HepG2 (cell line): ENCODE data around the gene RFTN1. TPM values are rescaled to one million over a fixed set of nuclear protein-coding genes. Genes with fewer than 3 reads are reported as not detected.

Experiments
- ATAC-seq: fragments of 200-7000 bp; cut with Tn5 transposase; 3 replicates; pipeline ENCODE4 v1.9.1; 2020; ENCODE audit warnings: mild to moderate bottlenecking, moderate library complexity
- BruUV-seq: library from RNA; stranded (reverse); fragments of 400-500 nt; replicated peaks from 2 replicates; lab custom pipeline; 2021; lab: Mats Ljungman, UMichigan
- CTCF ChIA-PET: fragments of 300-600 bp; formaldehyde crosslinking; extraction: SDS; loops from one replicate; lab custom pipeline; 2021; ENCODE audit warnings: low total read pairs, inconsistent platforms, low intra/inter-chr PET ratio; lab: Yijun Ruan, JAX
- POLR2A ChIA-PET: fragments of 350-600 bp; sonication (Branson Sonifier 250); formaldehyde crosslinking; loops from one replicate; lab custom pipeline; 2020; ENCODE audit warnings: antibody characterized with exemption, inconsistent platforms; lab: Yijun Ruan, JAX
- DNase-seq: peaks from one replicate; pipeline ENCODE4 v3.0.0-alpha.2; 2015; ENCODE audit warnings: low spot score
- FAIRE-seq: peaks from 3 replicates; lab custom pipeline; 2011; peaks lifted over from hg19 to GRCh38; lab: Jason Lieb, UNC
- H2AFZ ChIP-seq: one replicate; pipeline ENCODE4 v1.6.1; 2011; ENCODE audit warnings: low read length, inconsistent platforms
- H3K27ac ChIP-seq: fragments of 300-600 bp; 3 replicates; pipeline ENCODE4 v1.8.0; 2011; ENCODE audit warnings: mixed run types, mild to moderate bottlenecking, mixed read lengths, low read length, inconsistent platforms; ENCODE audit not compliant: insufficient read depth; ENCODE audit errors: extremely low read length
- H3K27me3 ChIP-seq, 2 experiments: fragments of 200-600 bp in 1 of 2; 2 replicates in 1 of 2; 3 replicates in 1 of 2; pipeline versions ENCODE4 v1.6.0 to v1.8.0; 2011; ENCODE audit warnings: low read length in 2 of 2, mild to moderate bottlenecking in 2 of 2, moderate library complexity in 2 of 2, inconsistent platforms in 1 of 2; ENCODE audit not compliant: insufficient read depth in 2 of 2, control insufficient read depth in 1 of 2
- H3K36me3 ChIP-seq, 2 experiments: fragments of 200-600 bp in 1 of 2; replicated peaks in 1 of 2; 2 replicates in 1 of 2; 3 replicates in 1 of 2; pipeline versions ENCODE4 v1.5.1 to v1.8.0; 2011; ENCODE audit warnings: low read length in 2 of 2, inconsistent platforms in 1 of 2; ENCODE audit not compliant: insufficient read depth in 2 of 2, control insufficient read depth in 1 of 2
- H3K4me1 ChIP-seq: 2 replicates; pipeline ENCODE4 v1.5.1; 2012; ENCODE audit warnings: low read length, inconsistent platforms; ENCODE audit not compliant: insufficient read depth
- H3K4me2 ChIP-seq: 2 replicates; pipeline ENCODE4 v1.6.0; 2011; ENCODE audit warnings: low read depth, low read length, inconsistent platforms
- H3K4me3 ChIP-seq, 3 experiments: fragments of 200-600 bp in 1 of 3; sonication (generic), shearing (Covaris generic) in 1 of 3; replicated peaks in 1 of 3; 2 replicates each; pipeline ENCODE4 v1.5.1; 2011 to 2016; ENCODE audit warnings: low read length in 3 of 3, inconsistent platforms in 2 of 3, low read depth in 2 of 3, mild to moderate bottlenecking in 2 of 3, control low read depth in 1 of 3, mixed read lengths in 1 of 3; ENCODE audit not compliant: insufficient read depth in 1 of 3
- H3K79me2 ChIP-seq: one replicate; pipeline ENCODE4 v1.6.1; 2011; ENCODE audit warnings: low read length, inconsistent platforms; ENCODE audit not compliant: insufficient read depth
- H3K9ac ChIP-seq: 2 replicates; pipeline ENCODE4 v1.6.0; 2011; ENCODE audit warnings: mild to moderate bottlenecking, low read depth, low read length, inconsistent platforms; ENCODE audit not compliant: insufficient read depth
- H3K9me3 ChIP-seq: 2 replicates; pipeline ENCODE4 v1.5.1; 2012; ENCODE audit warnings: mild to moderate bottlenecking, low read length
- H4K20me1 ChIP-seq: 2 replicates; pipeline ENCODE4 v1.6.0; 2011; ENCODE audit warnings: inconsistent platforms, mild to moderate bottlenecking, low read length, moderate library complexity; ENCODE audit not compliant: insufficient read depth
- IRF2 ChIP-seq: IDR thresholded peaks from 2 replicates; pipeline ENCODE4 v1.6.1; 2018; ENCODE audit warnings: missing genetic modification reagents, missing compliant biosample characterization
- PAF1 ChIP-seq: IDR thresholded peaks from 2 replicates; pipeline ENCODE4 v1.6.1; 2016; ENCODE audit warnings: missing genetic modification reagents, missing compliant biosample characterization
- SATB2 ChIP-seq: sonication (generic); formaldehyde crosslinking; IDR thresholded peaks from 2 replicates; pipeline ENCODE4 v1.5.0; 2020; ENCODE audit warnings: missing genetic modification reagents
- SOX6 ChIP-seq, 2 experiments: fragments of 450-650 bp in 1 of 2; sonication (generic) in 1 of 2; formaldehyde crosslinking in 1 of 2; IDR thresholded peaks; 2 replicates each; pipeline versions ENCODE4 v1.4.0 to v1.6.1; 2017 to 2020; ENCODE audit warnings: antibody characterized with exemption in 1 of 2, mild to moderate bottlenecking in 1 of 2, missing genetic modification reagents in 1 of 2
- TOPORS ChIP-seq: sonication (generic); formaldehyde crosslinking; IDR thresholded peaks from 2 replicates; pipeline ENCODE4 v1.8.0; 2023; ENCODE audit warnings: mild to moderate bottlenecking, missing genetic modification reagents
- ZNF264 ChIP-seq: sonication (generic); formaldehyde crosslinking; IDR thresholded peaks from 2 replicates; pipeline ENCODE4 v1.4.0; 2020; ENCODE audit warnings: missing genetic modification reagents
- ZNF343 ChIP-seq: sonication (generic); formaldehyde crosslinking; IDR thresholded peaks from 2 replicates; pipeline ENCODE4 v1.4.0; 2020; ENCODE audit warnings: mild to moderate bottlenecking, missing genetic modification reagents
- ZNF569 ChIP-seq: sonication (generic); formaldehyde crosslinking; IDR thresholded peaks from 2 replicates; pipeline ENCODE4 v1.5.0; 2020; ENCODE audit warnings: mild to moderate bottlenecking, missing genetic modification reagents, moderate library complexity, borderline replicate concordance
- WGBS: methylation state at CpG from one replicate; pipeline ENCODE4 v1.1.6; 2017; ENCODE audit warnings: low lambda C conversion rate; 5-methylcytosine and 5-hydroxymethylcytosine counted together
- in situ Hi-C: cut with HindIII; loops from 2 replicates; pipeline ENCODE4 v1.10.0; 2017; ENCODE audit warnings: low pct_unique_long_range_greater_than_20kb; ENCODE audit not compliant: extremely low pct_ligation_motif_present
- intact Hi-C: fragments of 100-400 bp; cut with micrococcal nuclease; formaldehyde crosslinking; loops from one replicate; pipeline ENCODE4 v1.10.0; 2022; ENCODE audit not compliant: unreplicated experiment
- polyA plus RNA-seq, 8 experiments: library from polyadenylated mRNA; depleted of rRNA in 3 of 8; stranded (reverse) in 7 of 8; unstranded in 1 of 8; fragments of >200 nt; fragmentation: Illumina TruSeq in 4 of 8; extraction: Trizol in 4 of 8; gene quantifications; 2 replicates each; pipeline versions ENCODE4 v1.2.1 to v1.2.3, GENCODE V29; 2011 to 2016; ENCODE audit warnings: low read depth in 4 of 8, missing spikeins in 1 of 8, mixed read lengths in 1 of 8; ENCODE audit not compliant: insufficient read depth in 1 of 8
- total RNA-seq, 5 experiments: library from RNA; depleted of rRNA; stranded (reverse); fragments of >200 nt; fragmentation: Illumina TruSeq; extraction: Trizol; gene quantifications; 2 replicates each; pipeline ENCODE4 v1.2.3, GENCODE V29; 2016; ENCODE audit warnings: low read depth in 1 of 5
- TF ChIP-seq, protein P1 (sequence below): sonication (generic); formaldehyde crosslinking; IDR thresholded peaks from 2 replicates; pipeline ENCODE4 v1.5.0; 2020; ENCODE audit warnings: mild to moderate bottlenecking, missing genetic modification reagents
- TF ChIP-seq, protein P2 (sequence below): sonication (generic); formaldehyde crosslinking; conservative IDR thresholded peaks from 2 replicates; pipeline ENCODE4 v1.4.0; 2020; ENCODE audit warnings: missing genetic modification reagents
- TF ChIP-seq, protein P3 (sequence below): sonication (generic); formaldehyde crosslinking; IDR thresholded peaks from 2 replicates; pipeline ENCODE4 v1.5.1; 2020; ENCODE audit warnings: mild to moderate bottlenecking, missing genetic modification reagents, moderate library complexity

RFTN1 gene
- total and polyA plus RNA-seq, 2 of the 13 experiments (the other 11 are each of a cell fraction or from before 2014, with no cell fraction given): not detected

DNA sequence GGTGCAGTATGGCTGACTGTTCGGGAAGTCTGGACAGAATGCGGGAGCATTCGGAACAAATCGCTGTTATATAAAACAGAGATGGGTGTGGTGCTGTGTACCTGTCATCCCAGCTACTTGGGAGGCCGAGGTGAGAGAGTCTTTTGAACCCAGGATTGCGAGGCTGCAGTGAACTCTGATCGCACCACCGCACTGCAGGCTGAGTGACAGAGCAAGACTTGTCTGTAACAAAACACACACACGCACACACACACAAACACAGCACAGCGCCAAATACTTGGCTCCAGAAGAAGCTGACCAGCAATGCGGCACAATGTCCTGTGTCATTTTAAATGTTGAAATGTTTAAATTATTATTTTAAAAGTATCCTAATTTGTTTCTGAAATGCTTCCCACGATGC lies 12.6 kb downstream of the RFTN1 start:
- BruUV-seq: no TSS peak
- Histone ChIP-seq H3K79me2 (no peaks in the 10 kb centered on the region), H3K36me3 (no peaks in the 10 kb centered on the region), H3K4me2 (no peak overlapping the region), H2AFZ (no peak overlapping the region), H3K4me3 (no peak overlapping the region), H3K9ac (no peak overlapping the region), H3K9me3 (no peaks in the 10 kb centered on the region), H3K27ac (no peak overlapping the region), H4K20me1 (no peaks in the 10 kb centered on the region), H3K4me1 (no peaks in the 10 kb centered on the region), H3K27me3 (peaks cover 0 to 25% of the 10 kb centered on the region in 2 experiments; a peak in 3 of 5 replicates)
- no peak for TF ChIP-seq IRF2 (CRISPR knock-in tag)
- TF ChIP-seq SATB2 (CRISPR knock-in tag): no peak
- TF ChIP-seq, protein P1, sequence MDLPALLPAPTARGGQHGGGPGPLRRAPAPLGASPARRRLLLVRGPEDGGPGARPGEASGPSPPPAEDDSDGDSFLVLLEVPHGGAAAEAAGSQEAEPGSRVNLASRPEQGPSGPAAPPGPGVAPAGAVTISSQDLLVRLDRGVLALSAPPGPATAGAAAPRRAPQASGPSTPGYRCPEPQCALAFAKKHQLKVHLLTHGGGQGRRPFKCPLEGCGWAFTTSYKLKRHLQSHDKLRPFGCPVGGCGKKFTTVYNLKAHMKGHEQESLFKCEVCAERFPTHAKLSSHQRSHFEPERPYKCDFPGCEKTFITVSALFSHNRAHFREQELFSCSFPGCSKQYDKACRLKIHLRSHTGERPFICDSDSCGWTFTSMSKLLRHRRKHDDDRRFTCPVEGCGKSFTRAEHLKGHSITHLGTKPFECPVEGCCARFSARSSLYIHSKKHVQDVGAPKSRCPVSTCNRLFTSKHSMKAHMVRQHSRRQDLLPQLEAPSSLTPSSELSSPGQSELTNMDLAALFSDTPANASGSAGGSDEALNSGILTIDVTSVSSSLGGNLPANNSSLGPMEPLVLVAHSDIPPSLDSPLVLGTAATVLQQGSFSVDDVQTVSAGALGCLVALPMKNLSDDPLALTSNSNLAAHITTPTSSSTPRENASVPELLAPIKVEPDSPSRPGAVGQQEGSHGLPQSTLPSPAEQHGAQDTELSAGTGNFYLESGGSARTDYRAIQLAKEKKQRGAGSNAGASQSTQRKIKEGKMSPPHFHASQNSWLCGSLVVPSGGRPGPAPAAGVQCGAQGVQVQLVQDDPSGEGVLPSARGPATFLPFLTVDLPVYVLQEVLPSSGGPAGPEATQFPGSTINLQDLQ (CRISPR knock-in tag): no peak
- TF ChIP-seq ZNF343 (CRISPR knock-in tag): no peak
- CTCF ChIA-PET: no interaction called here
- no peak for FAIRE-seq
- POLR2A ChIA-PET: no interaction called here
- WGBS: 57% methylated on average over 10 of the region's 12 CpGs
- no peak for ATAC-seq
- in situ Hi-C loops (no loop called here), intact Hi-C loops (no loop called here)
- DNase-seq: no peak

DNA sequence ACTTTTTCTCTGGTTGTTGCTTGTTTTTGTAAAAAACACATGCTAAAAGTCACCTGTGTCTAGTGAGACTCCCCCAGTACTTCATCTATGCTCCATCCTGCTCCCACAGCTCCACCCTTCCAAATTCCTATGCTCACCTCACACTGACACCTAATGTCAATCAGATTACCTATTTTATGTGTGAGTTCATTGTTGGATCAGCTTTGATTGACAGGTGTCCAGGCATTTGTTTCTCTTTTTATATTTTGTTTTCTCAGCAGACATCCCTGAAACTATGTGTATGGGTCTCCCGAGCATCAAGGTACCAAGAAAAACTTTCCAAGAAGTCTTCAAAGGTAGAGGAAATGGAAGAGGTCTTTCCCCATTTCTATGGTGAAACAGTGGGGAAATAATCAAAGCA lies 13.4 kb downstream of the RFTN1 start:
- BruUV-seq: no TSS peak
- FAIRE-seq (no peak), DNase-seq (no peak)
- intact Hi-C loops (no loop called here), in situ Hi-C loops (no loop called here)
- no peaks in the 10 kb centered on the region for H3K36me3 ChIP-seq
- no peak overlapping the region for H3K9ac ChIP-seq
- 3% methylated on average over 1 of the region's 1 CpG for WGBS
- H3K4me3 ChIP-seq: no peak overlapping the region
- CTCF ChIA-PET: no interaction called here
- no peak overlapping the region for H3K4me2 ChIP-seq
- H3K27ac ChIP-seq: no peak overlapping the region
- no peaks in the 10 kb centered on the region for H3K79me2 ChIP-seq
- TF ChIP-seq PAF1 (CRISPR knock-in tag) (no peak), ZNF569 (CRISPR knock-in tag) (no peak), TOPORS (CRISPR knock-in tag) (no peak), ZNF264 (CRISPR knock-in tag) (no peak), SOX6 (IDR thresholded peaks at IDR 0.05) (no peak), SOX6 (CRISPR knock-in tag; IDR thresholded peaks at IDR 0.05) (no peak)
- TF ChIP-seq, protein P2, sequence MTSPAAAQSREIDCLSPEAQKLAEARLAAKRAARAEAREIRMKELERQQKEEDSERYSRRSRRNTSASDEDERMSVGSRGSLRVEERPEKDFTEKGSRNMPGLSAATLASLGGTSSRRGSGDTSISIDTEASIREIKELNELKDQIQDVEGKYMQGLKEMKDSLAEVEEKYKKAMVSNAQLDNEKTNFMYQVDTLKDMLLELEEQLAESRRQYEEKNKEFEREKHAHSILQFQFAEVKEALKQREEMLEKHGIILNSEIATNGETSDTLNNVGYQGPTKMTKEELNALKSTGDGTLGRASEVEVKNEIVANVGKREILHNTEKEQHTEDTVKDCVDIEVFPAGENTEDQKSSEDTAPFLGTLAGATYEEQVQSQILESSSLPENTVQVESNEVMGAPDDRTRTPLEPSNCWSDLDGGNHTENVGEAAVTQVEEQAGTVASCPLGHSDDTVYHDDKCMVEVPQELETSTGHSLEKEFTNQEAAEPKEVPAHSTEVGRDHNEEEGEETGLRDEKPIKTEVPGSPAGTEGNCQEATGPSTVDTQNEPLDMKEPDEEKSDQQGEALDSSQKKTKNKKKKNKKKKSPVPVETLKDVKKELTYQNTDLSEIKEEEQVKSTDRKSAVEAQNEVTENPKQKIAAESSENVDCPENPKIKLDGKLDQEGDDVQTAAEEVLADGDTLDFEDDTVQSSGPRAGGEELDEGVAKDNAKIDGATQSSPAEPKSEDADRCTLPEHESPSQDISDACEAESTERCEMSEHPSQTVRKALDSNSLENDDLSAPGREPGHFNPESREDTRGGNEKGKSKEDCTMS (CRISPR knock-in tag): no peak
- TF ChIP-seq, protein P3, sequence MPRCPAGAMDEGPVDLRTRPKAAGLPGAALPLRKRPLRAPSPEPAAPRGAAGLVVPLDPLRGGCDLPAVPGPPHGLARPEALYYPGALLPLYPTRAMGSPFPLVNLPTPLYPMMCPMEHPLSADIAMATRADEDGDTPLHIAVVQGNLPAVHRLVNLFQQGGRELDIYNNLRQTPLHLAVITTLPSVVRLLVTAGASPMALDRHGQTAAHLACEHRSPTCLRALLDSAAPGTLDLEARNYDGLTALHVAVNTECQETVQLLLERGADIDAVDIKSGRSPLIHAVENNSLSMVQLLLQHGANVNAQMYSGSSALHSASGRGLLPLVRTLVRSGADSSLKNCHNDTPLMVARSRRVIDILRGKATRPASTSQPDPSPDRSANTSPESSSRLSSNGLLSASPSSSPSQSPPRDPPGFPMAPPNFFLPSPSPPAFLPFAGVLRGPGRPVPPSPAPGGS: no peak
- TF ChIP-seq, all 625 proteins: peak for 0
- Histone ChIP-seq H3K4me1 (no peaks in the 10 kb centered on the region), H2AFZ (no peak overlapping the region), H3K27me3 (peaks cover 0 to 33% of the 10 kb centered on the region in 2 experiments; a peak in 4 of 5 replicates), H3K9me3 (no peaks in the 10 kb centered on the region), H4K20me1 (no peaks in the 10 kb centered on the region)
- POLR2A ChIA-PET: no interaction called here
- no peak for ATAC-seq
